HEK293 (cell line): Measurements from ENCODE around the gene GOLT1B.

Source experiments
- CTCF ChIA-PET: fragments of 350-600 bp; formaldehyde crosslinking; extraction: SDS; loops from one replicate; lab custom pipeline; 2021; ENCODE audit warnings: antibody characterized with exemption; lab: Yijun Ruan, JAX
- POLR2A ChIA-PET: fragments of 300-600 bp; formaldehyde crosslinking; extraction: SDS; loops from one replicate; lab custom pipeline; 2020; ENCODE audit warnings: antibody characterized with exemption, inconsistent platforms; lab: Yijun Ruan, JAX
- H3K27ac ChIP-seq: fragments of 200-500 bp; sonication (Bioruptor generic); 2 replicates; pipeline ENCODE4 v1.5.1; 2014; ENCODE audit warnings: low read depth, low read length, control low read depth, inconsistent platforms; ENCODE audit errors: extremely low read depth
- H3K36me3 ChIP-seq, 2 experiments: fragments of 200-500 bp in 1 of 2; sonication (Bioruptor generic) in 1 of 2; 1 replicate in 1 of 2; 2 replicates in 1 of 2; pipeline ENCODE4 v1.5.1; 2014 to 2017; ENCODE audit warnings: inconsistent platforms in 2 of 2, low read length in 2 of 2; ENCODE audit not compliant: control insufficient read depth in 2 of 2, insufficient read depth in 1 of 2
- H3K4me1 ChIP-seq: fragments of 200-500 bp; sonication (Bioruptor generic); 2 replicates; pipeline ENCODE4 v1.5.1; 2014; ENCODE audit warnings: mild to moderate bottlenecking, low read length, inconsistent platforms; ENCODE audit not compliant: control insufficient read depth, insufficient read depth
- H3K4me3 ChIP-seq: 2 replicates; pipeline ENCODE4 v1.5.1; 2011; ENCODE audit warnings: low read depth, mild to moderate bottlenecking, control low read depth, low read length, moderate library complexity
- H3K9me3 ChIP-seq: fragments of 200-500 bp; sonication (Bioruptor generic); 2 replicates; pipeline ENCODE4 v1.5.1; 2014; ENCODE audit warnings: low read depth, low read length, inconsistent platforms; ENCODE audit not compliant: control insufficient read depth, insufficient read depth
- KLF8 ChIP-seq: fragments of 450-650 bp; formaldehyde crosslinking; IDR thresholded peaks from 2 replicates; pipeline ENCODE4 v1.5.1; 2016; ENCODE audit warnings: missing biosample characterization, missing genetic modification characterization
- PRDM2 ChIP-seq: fragments of 450-650 bp; formaldehyde crosslinking; IDR thresholded peaks from 2 replicates; pipeline ENCODE4 v1.5.1; 2016; ENCODE audit warnings: missing biosample characterization, missing genetic modification characterization, borderline replicate concordance
- SETDB1 ChIP-seq: IDR thresholded peaks from one replicate; pipeline ENCODE4 v1.6.1; 2017; ENCODE audit warnings: mild to moderate bottlenecking, low read length, moderate library complexity, mixed read lengths; ENCODE audit not compliant: insufficient read length
- SP2 ChIP-seq: fragments of 450-650 bp; formaldehyde crosslinking; IDR thresholded peaks from 2 replicates; pipeline ENCODE4 v1.5.1; 2016; ENCODE audit warnings: missing biosample characterization, missing genetic modification characterization
- SP7 ChIP-seq: fragments of 450-650 bp; formaldehyde crosslinking; IDR thresholded peaks from 2 replicates; pipeline ENCODE4 v1.5.1; 2016; ENCODE audit warnings: missing biosample characterization, missing genetic modification characterization
- TCF7L2 ChIP-seq: IDR thresholded peaks from 2 replicates; pipeline ENCODE4 v1.6.1; 2011; ENCODE audit warnings: low read depth, mild to moderate bottlenecking, inconsistent platforms, low read length, moderate library complexity, borderline replicate concordance
- ZBTB26 ChIP-seq: fragments of 450-650 bp; formaldehyde crosslinking; optimal IDR thresholded peaks from 2 replicates; pipeline ENCODE3; 2016; ENCODE audit warnings: missing biosample characterization, mild to moderate bottlenecking, missing genetic modification characterization
- ZNF132 ChIP-seq: fragments of 450-650 bp; formaldehyde crosslinking; IDR thresholded peaks from 2 replicates; pipeline ENCODE4 v1.5.1; 2017; ENCODE audit warnings: missing biosample characterization, missing genetic modification characterization, borderline replicate concordance
- ZNF19 ChIP-seq: fragments of 450-650 bp; formaldehyde crosslinking; IDR thresholded peaks from 2 replicates; pipeline ENCODE4; 2016; ENCODE audit warnings: missing biosample characterization, missing genetic modification characterization, low read depth
- ZNF26 ChIP-seq: fragments of 450-650 bp; formaldehyde crosslinking; IDR thresholded peaks from 2 replicates; pipeline ENCODE4 v1.5.1; 2016; ENCODE audit warnings: missing biosample characterization, missing genetic modification characterization
- ZNF394 ChIP-seq: fragments of 450-650 bp; formaldehyde crosslinking; IDR thresholded peaks from 2 replicates; pipeline ENCODE4 v1.5.1; 2016; ENCODE audit warnings: missing biosample characterization, missing genetic modification characterization, mild to moderate bottlenecking, moderate library complexity, borderline replicate concordance
- ZNF510 ChIP-seq: fragments of 450-650 bp; formaldehyde crosslinking; IDR thresholded peaks from 2 replicates; pipeline ENCODE4 v1.5.1; 2018; ENCODE audit warnings: mild to moderate bottlenecking, missing genetic modification characterization, missing biosample characterization; ENCODE audit not compliant: insufficient replicate concordance
- ZNF658 ChIP-seq: fragments of 450-650 bp; formaldehyde crosslinking; IDR thresholded peaks from 2 replicates; pipeline ENCODE4; 2016; ENCODE audit warnings: missing biosample characterization, missing genetic modification characterization
- ZNF677 ChIP-seq: fragments of 450-650 bp; IDR thresholded peaks from 2 replicates; pipeline ENCODE4 v1.5.0; 2018; ENCODE audit warnings: missing biosample characterization, mild to moderate bottlenecking, missing genetic modification characterization, moderate library complexity
- ZSCAN16 ChIP-seq: fragments of 450-650 bp; formaldehyde crosslinking; IDR thresholded peaks from 2 replicates; pipeline ENCODE4 v1.5.1; 2016; ENCODE audit warnings: missing biosample characterization, missing genetic modification characterization
- ZSCAN18 ChIP-seq: fragments of 450-650 bp; formaldehyde crosslinking; IDR thresholded peaks from 2 replicates; pipeline ENCODE4 v1.5.1; 2016; ENCODE audit warnings: missing biosample characterization, missing genetic modification characterization
- ZSCAN23 ChIP-seq: fragments of 450-650 bp; formaldehyde crosslinking; IDR thresholded peaks from 2 replicates; pipeline ENCODE4 v1.5.1; 2016; ENCODE audit warnings: missing biosample characterization, missing genetic modification characterization

The GOLT1B gene

GRCh38 chr12:21542403-21542802, 40.8 kb downstream of the GOLT1B start (continued):
- TF ChIP-seq TCF7L2 (no peak), ZNF677 (tag by site-specific recombination) (no peak), PRDM2 (tag by site-specific recombination) (no peak), ZNF658 (tag by site-specific recombination) (no peak), SETDB1 (no peak), ZSCAN23 (tag by site-specific recombination) (no peak), ZSCAN16 (tag by site-specific recombination) (no peak)

GRCh38 chr12:21543151-21543550, 41.6 kb downstream of the GOLT1B start:
- TF ChIP-seq ZNF132 (tag by site-specific recombination), result no peak
- no peak for TF ChIP-seq ZBTB26 (tag by site-specific recombination)
- no peak for TF ChIP-seq ZNF394 (tag by site-specific recombination)
- no peak for TF ChIP-seq SP7 (tag by site-specific recombination)
- no peak for TF ChIP-seq KLF8 (tag by site-specific recombination)
- TF ChIP-seq ZSCAN16 (tag by site-specific recombination), result no peak
- TF ChIP-seq ZNF510 (tag by site-specific recombination), result no peak
- TF ChIP-seq ZNF19 (tag by site-specific recombination), result no peak
- TF ChIP-seq ZNF26 (tag by site-specific recombination), result no peak
- TF ChIP-seq SP2 (tag by site-specific recombination), result no peak
- TF ChIP-seq ZSCAN18 (tag by site-specific recombination), result no peak
- TF ChIP-seq, all 188 proteins: peak for 0
- no peak overlapping the region for H3K27ac ChIP-seq
- ChIA-PET CTCF (no interaction called here), POLR2A (interaction anchor here (1.0 kb wide), 1 partner anchor 42 kb away, joined by 3 read pairs; the partner anchor contains the start of genes GOLT1B and RECQL)
- no peaks in the 10 kb centered on the region for H3K36me3 ChIP-seq
- peaks cover under 1% of the 10 kb centered on the region; the same call in 1 of the 2 replicates for H3K4me1 ChIP-seq
- no peak overlapping the region for H3K4me3 ChIP-seq
- no peaks in the 10 kb centered on the region for H3K9me3 ChIP-seq
